Measurements from ENCODE around the gene LRSAM1.

DNA sequence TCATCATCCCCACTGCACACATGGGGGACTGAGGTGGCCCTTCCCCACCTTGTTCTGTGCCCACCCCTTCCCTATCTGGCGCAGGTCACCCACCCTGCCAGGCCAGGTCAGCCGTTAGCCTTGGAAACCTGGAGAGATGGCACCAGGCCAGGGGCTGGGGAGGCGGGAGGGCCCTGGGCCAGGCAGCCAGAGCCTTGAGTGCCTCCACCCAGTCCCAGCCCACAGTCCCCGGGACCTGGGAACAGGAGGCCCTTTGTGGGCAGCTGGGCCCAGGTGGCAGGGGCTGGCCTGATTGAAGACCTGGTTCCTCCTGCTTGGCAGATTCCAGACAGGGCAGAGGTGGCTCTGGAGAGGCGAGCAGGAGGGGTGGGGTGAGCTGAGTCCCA is 70.6 kb downstream of the LRSAM1 start:
- TF ChIP-seq, protein P1, sequence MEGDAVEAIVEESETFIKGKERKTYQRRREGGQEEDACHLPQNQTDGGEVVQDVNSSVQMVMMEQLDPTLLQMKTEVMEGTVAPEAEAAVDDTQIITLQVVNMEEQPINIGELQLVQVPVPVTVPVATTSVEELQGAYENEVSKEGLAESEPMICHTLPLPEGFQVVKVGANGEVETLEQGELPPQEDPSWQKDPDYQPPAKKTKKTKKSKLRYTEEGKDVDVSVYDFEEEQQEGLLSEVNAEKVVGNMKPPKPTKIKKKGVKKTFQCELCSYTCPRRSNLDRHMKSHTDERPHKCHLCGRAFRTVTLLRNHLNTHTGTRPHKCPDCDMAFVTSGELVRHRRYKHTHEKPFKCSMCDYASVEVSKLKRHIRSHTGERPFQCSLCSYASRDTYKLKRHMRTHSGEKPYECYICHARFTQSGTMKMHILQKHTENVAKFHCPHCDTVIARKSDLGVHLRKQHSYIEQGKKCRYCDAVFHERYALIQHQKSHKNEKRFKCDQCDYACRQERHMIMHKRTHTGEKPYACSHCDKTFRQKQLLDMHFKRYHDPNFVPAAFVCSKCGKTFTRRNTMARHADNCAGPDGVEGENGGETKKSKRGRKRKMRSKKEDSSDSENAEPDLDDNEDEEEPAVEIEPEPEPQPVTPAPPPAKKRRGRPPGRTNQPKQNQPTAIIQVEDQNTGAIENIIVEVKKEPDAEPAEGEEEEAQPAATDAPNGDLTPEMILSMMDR (IDR thresholded peaks at IDR 0.05): no peak
- no peak for TF ChIP-seq POLR2A (IDR thresholded peaks at IDR 0.05)

Measured in gastroesophageal sphincter (tissue), 3 donors.